HG03108 (cell line): ENCODE data around the gene CACNA2D4.

Source experiments
- ATAC-seq: cut with Tn5 transposase; IDR thresholded peaks from one replicate; pipeline ENCODE4 v1.9.1; 2021; ENCODE audit warnings: moderate library complexity; ENCODE audit not compliant: unreplicated experiment

The CACNA2D4 gene

DNA sequence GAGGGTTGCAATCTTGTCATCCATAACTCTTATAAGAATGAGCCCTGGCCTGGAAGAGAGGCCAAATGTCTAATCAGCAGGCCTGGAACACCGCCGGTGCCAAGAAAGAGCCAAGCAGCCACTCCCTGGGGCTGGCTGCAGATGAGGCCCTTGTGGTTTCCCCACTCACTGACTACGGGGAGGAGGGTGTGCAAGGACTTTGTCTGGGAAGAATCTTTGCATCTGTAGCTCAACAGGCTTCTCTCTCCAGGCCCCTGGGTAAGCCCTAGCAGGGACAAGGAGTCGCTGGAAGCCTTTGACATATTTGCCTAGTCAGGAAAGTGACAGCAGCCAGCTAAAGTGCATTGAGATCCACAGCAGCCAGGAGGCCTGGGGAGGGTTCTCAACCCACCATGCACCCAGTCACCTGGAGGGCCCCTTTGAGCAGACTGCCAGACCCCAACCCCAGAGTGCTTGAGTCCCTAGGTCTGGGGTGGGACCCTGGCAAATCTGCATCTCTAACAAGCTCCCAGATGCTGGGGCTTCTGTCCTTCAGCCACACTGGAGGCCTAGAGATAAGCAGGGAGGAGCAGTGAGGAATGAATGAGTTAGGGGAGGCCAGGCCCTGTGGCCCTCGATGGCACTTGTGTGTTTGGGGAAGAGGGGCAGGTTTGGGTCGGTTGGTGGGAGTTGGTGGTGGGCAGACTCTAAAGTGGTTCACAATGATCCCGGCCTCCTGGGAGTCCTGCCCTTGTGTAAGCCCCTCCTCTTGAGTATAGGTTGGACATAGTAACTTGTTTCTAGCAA lies 112.0 kb downstream of the CACNA2D4 start:
- ATAC-seq = no peak

DNA sequence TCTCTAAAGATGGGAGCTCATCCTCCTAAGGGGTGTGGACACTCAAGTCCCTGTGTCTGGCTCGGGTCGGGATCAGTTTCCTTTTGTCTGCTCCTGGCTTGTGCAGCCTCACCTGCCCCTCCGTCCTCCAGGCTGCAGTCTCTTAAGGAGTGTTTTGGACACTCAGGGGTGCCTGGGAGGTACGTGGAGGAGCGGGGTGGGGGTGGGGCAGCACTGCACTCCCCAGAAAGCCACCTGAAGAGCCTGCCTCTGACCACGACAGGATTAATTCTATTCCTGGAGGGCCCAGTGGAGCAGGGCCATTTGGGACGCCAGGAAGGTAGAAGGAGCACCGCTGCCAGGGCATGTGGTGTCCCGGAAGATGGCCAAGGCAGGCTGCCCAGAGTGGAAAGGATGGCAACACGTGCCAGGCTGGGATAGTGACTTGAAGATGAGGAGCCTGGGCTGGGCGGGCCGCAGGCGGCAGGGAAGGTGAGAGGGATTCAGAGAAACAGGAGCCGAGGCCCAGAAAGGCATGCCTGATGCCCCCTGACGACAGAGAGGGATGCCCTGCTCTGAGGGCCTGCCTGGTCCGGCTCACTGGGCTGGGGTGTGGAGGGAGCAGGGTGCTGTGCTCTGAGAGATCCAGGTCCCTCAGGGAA lies 112.9 kb downstream of the CACNA2D4 start:
- no peak for ATAC-seq

GRCh38 chr12:1804545-1805332 lies 113.7 kb downstream of the CACNA2D4 start:
- peak; percentile 81 for ATAC-seq

DNA sequence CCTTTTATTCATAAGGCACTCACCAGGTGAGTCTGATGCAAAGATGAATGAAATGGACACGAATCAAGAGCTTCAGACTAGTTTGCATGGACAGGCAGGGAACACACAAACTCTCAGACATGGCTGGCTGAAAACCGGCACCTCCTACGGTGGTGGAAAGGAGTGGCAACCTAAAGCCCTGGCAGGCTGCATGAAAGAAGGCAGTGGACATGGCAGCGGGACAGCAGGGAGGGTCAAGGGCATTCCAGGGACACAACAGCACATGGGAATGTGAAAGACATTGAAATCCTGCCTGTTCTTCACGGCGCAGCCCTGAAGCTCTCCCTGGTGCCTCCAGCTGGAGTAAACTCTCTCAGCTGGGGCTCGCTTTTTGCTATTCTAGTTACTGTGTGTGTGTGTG lies 114.7 kb downstream of the CACNA2D4 start:
- ATAC-seq = no peak

- no peak for ATAC-seq
Observed at GRCh38 chr12:1801303-1801975, 117.0 kb downstream of the CACNA2D4 start.

GRCh38 chr12:1800401-1801302 lies 117.8 kb downstream of the CACNA2D4 start:
- no peak for ATAC-seq

GRCh38 chr12:1799882-1800400 lies 118.5 kb downstream of the CACNA2D4 start:
- ATAC-seq = no peak

- no peak for ATAC-seq
Observed at GRCh38 chr12:1799051-1799881, 119.2 kb downstream of the CACNA2D4 start.

DNA sequence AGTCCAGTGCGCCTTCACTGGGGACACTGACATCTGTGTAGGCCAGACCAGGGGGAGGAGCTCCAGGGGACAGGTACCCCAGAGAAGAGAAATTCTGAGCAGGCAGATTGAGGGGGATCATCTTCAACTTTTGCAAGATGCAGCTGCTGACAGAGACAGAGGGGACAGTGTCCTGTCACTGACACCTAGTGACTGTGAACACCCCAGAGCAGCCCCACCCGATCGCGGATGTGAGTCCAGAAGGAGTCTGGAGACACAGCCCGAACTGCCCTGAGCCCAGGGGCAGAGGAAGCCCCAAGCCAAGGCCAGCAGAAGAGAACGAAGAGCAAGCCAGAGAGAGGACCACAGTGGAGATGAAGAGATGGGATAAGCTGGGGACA lies 119.8 kb downstream of the CACNA2D4 start:
- ATAC-seq = no peak

DNA sequence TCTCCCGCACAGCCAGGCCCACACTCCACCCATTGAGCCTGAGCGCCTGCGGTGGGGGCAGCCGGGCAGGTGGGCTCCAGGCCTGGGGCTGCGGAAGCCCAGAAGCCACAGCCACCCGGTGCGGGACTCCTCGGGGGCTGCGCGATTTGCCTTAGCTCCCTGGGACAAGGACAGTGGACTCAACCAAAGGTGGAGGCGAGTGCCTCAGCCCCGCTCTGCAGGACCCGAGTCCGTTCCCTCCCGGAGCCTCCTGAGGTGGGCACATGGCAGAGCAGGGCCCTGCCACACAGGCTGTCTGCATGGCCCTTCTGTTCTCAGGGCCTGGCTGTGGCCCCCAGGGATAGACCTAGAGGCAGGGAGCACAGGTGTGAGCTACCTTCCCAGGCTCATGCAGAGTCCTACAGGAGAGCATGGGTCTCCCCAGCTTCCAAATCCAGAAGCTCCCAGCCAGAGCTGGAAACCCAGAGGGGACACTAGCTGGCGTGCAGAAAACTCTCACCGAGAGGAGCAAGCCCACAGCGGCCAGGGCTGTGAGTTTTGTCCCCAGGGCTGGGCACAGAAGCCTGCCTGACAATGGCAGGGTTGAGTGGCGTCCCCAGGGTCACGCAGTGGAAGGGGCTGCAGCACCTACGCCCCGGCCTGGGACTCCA lies 120.3 kb downstream of the CACNA2D4 start:
- ATAC-seq = no peak

GRCh38 chr12:1797011-1797901 lies 121.2 kb downstream of the CACNA2D4 start:
- ATAC-seq = peak; percentile 15

GRCh38 chr12:1796515-1797010 lies 121.9 kb downstream of the CACNA2D4 start:
- ATAC-seq = peak; percentile 13

DNA sequence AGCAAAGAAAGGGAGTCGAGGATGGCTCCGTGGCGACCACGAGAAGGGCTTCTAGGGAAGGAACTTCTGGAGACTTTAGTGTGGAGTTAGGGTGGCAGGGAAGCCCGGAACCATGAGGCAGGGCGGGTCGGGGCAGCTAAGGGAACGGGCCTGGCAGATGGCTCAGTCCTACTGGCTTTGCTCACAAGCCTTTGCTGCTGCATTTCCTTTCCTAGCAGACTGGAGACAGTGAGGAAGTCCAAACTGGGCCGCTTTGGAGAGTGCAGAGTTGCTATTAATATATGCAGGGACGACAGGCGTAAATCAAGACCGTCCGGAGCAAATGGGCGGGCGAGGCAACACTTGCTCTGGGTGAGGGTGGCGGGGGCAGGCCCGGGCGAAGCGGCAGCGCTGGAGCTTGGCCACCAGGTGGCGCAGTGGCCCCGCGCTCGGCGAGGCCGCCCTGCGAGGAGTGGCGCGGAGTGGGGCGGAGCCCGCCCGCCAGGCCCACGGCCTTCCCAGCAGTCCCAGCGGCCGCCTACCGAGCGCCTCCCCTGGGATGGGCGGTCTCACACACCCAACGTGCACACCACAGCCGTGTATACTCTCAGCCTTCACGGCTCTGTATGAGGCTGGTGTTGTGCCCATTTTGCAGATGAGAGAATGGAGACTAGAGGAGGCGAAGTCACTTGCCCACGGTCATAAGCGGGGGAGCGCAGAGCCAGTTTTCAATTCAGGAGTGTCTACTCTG lies 122.5 kb downstream of the CACNA2D4 start:
- peak; percentile 92 for ATAC-seq

- ATAC-seq = no peak
Observed at GRCh38 chr12:1795221-1795784, 123.1 kb downstream of the CACNA2D4 start.

DNA sequence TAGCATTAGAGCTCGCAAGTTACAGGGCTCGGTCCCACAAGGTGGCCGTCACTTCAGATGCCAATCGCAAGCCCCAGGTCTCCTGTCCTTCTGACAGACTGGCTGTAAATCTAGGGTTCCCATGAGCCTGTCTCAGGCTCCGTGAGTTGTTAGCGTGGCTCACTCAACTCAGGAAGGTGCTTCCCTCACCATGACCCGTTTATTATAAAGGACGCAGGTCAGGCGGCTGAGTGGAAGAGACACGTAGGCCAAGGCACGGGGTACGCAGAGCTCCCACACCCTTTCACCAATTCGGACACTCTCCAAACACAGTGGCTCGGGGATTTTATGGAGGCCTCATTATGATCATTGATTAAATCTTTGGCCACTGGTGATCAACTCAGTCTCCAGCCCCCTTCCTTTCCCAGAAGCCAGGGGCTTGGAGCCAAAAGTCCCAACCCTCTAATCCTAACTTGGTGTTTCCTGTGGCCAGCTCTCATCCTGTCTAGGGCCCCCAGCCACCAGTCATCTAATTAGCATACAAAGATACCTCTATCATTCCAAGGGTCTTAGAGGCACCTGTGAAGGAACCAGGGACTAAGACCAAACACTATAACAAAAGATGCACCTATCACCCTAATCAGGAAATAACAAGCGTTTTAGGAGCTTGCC lies 123.9 kb downstream of the CACNA2D4 start:
- no peak for ATAC-seq
